ENCODE data around the gene ZNF831. TPM values are rescaled to one million over a fixed set of nuclear protein-coding genes. Genes with fewer than 3 reads are reported as not detected.

The ZNF831 gene
- total and polyA plus RNA-seq, 9 donors: 0.09 to 0.42 (median 0.18) TPM

DNA sequence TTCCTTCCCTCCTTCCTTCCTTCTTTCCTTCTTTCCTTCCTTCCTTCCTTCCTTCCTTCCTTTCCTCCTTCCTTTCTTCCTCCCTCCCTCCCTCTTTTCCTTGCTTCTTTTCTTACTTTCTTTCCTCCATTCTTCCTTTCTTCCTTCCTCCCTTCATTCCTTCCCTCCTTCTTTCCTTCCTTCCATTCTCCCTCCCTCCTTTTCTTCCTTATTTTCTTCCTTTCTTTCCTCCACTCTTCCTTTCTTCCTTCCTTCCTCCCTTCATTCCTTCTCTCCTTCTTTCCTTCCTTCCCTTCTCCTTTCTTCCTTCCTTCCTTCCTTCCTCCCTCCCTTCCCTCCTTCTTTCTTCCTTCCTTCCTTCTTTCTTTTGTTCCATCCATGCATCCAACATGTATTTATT, 101.7 kb downstream of the ZNF831 start:
- no peaks in the 10 kb centered on the region for H3K36me3 ChIP-seq (ENCODE audit: control insufficient read depth, insufficient read depth, low read length)
- no peak overlapping the region for H3K27ac ChIP-seq (ENCODE audit: low read length)
- no peak overlapping the region for H3K4me3 ChIP-seq (ENCODE audit: low read length)
- no peaks in the 10 kb centered on the region for H3K4me1 ChIP-seq (ENCODE audit: control insufficient read depth, insufficient read depth, low read length)
- DNase-seq: no peak
- H3K27me3 ChIP-seq (ENCODE audit: control insufficient read depth, insufficient read depth, low read length): peaks cover 16% of the 10 kb centered on the region
- H3K9me3 ChIP-seq (replicated peaks; ENCODE audit: control insufficient read depth, low read depth, low read length): no peaks in the 10 kb centered on the region

DNA sequence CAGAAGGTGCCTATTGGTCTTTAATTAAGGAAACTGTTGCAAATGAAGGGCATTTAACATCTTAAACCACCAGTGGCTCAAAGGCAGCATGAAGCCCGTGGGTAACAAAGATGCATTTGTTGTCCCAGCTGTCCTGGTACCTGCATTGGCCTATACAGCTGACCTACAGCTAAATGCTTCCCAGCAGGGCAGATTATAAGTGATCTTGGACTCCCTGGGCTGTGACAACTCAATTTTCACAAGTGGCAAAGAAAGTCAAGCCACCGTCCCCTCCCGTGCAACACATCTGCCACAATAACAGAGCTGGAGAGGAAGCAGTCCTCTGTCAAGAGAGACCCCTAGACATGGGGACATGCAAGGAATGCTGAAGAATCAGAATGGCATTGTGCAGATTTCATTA, 105.2 kb downstream of the ZNF831 start:
- 17% methylated on average over 1 of the region's 3 CpGs for WGBS (ENCODE audit: insufficient coverage)
- no peaks in the 10 kb centered on the region for H3K36me3 ChIP-seq (ENCODE audit: control insufficient read depth, insufficient read depth, low read length)

DNA sequence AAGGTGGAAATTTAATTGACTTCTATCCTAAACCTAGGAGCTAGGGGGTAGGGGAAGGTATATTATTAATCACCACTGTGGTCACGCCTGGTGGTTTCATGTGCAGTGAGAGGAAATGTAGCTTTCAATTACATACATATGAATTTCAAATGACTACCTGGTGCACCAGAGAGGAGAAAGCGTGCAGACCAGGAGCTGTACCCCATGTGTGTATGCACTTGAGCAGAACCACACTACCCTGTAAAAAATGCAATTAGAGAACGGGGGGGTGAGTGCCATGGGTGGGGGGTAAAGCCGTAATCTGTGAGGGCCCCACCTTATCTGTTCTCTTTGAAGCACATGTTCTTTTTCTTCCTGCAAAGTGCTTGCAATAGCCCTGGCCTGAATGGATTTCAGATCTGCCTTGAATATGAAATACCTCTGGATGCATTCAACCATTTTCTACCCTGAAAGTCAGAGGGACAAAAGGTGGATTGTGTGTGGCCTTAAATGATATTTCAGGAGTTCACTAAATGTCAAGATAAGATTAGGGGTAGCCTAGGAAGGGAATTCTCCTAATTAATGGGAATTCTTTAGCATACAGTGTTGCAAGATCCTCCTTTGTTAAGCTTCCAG, 105.9 kb downstream of the ZNF831 start:
- no peak for DNase-seq
- no peaks in the 10 kb centered on the region for H3K4me1 ChIP-seq (ENCODE audit: control insufficient read depth, insufficient read depth, low read length)
- H3K9me3 ChIP-seq (replicated peaks; ENCODE audit: control insufficient read depth, low read depth, low read length): no peaks in the 10 kb centered on the region
- WGBS (ENCODE audit: insufficient coverage): no CpG with 5 or more reads among the region's 4 CpGs
- no peaks in the 10 kb centered on the region for H3K36me3 ChIP-seq (ENCODE audit: control insufficient read depth, insufficient read depth, low read length)
- H3K27me3 ChIP-seq (ENCODE audit: control insufficient read depth, insufficient read depth, low read length): peaks cover 16% of the 10 kb centered on the region
- H3K4me3 ChIP-seq (ENCODE audit: low read length): no peak overlapping the region
- H3K27ac ChIP-seq (ENCODE audit: low read length): no peak overlapping the region

More for the DNA sequence above, 105.2 kb downstream of the ZNF831 start:
- no peak overlapping the region for H3K27ac ChIP-seq (ENCODE audit: low read length)
- H3K4me3 ChIP-seq (ENCODE audit: low read length): no peak overlapping the region
- DNase-seq: no peak
- H3K4me1 ChIP-seq (ENCODE audit: control insufficient read depth, insufficient read depth, low read length): no peaks in the 10 kb centered on the region
- peaks cover 15% of the 10 kb centered on the region for H3K27me3 ChIP-seq (ENCODE audit: control insufficient read depth, insufficient read depth, low read length)
- H3K9me3 ChIP-seq (replicated peaks; ENCODE audit: control insufficient read depth, low read depth, low read length): no peaks in the 10 kb centered on the region

DNA sequence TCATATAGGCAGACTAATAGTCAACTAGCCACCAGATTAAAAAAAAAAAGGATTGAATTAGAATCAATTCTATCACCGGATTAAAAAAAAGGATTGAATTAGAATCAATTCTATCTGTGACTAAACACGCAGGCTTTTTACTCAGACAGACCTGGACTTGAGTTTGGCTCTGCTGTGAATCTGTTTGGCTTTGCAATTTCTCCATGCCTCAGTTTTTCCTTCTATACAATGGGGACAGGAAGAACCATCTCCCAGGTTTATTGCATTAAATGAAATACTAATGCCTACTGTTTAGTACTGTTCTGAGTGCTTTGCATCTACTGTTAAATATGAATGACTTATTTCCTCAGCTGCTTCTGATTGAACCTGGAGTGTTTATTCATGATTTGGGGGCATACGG, 106.8 kb downstream of the ZNF831 start:
- Histone ChIP-seq H3K27ac (ENCODE audit: low read length) (no peak overlapping the region), H3K27me3 (ENCODE audit: control insufficient read depth, insufficient read depth, low read length) (peaks cover 13% of the 10 kb centered on the region), H3K4me3 (ENCODE audit: low read length) (no peak overlapping the region), H3K4me1 (ENCODE audit: control insufficient read depth, insufficient read depth, low read length) (no peaks in the 10 kb centered on the region), H3K9me3 (replicated peaks; ENCODE audit: control insufficient read depth, low read depth, low read length) (no peaks in the 10 kb centered on the region), H3K36me3 (ENCODE audit: control insufficient read depth, insufficient read depth, low read length) (no peaks in the 10 kb centered on the region)
- WGBS (ENCODE audit: insufficient coverage): no CpG with 5 or more reads among the region's 3 CpGs
- no peak for DNase-seq

DNA sequence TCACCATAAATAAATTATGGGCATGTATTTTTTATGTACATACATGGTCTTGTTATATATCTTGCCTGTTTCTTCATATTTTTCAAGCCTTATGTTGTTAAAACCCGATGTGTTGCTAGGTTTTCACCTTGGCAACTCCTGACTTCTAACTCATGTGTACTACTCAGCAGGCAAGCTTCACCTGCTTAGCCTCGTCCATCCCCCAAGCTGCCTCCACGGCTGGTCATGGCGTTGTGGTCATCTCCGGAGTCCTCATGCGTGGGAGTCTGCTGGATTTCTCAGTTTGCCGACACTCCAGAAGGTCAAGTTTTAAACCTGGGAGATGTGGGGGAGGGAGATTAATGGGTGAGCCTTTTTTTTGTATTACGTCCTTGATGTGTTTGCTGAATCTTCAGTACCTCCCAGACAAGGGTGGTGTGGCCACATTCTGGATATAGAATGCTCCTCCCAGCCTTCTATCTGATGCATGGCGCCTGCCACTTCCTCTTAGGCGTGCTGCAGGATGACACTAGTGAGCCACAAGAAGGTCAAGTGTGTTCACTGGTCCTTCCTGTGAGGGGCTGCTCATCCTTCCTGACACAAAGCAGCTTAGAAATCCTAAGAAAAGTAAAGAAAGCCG, 110.2 kb downstream of the ZNF831 start:
- H3K36me3 ChIP-seq (ENCODE audit: control insufficient read depth, insufficient read depth, low read length): no peaks in the 10 kb centered on the region
- no peak overlapping the region for H3K27ac ChIP-seq (ENCODE audit: low read length)
- H3K4me3 ChIP-seq (ENCODE audit: low read length): no peak overlapping the region
- peaks cover 9% of the 10 kb centered on the region for H3K27me3 ChIP-seq (ENCODE audit: control insufficient read depth, insufficient read depth, low read length)
- 74% methylated on average over 6 of the region's 11 CpGs for WGBS (ENCODE audit: insufficient coverage)
- no peaks in the 10 kb centered on the region for H3K4me1 ChIP-seq (ENCODE audit: control insufficient read depth, insufficient read depth, low read length)
- H3K9me3 ChIP-seq (replicated peaks; ENCODE audit: control insufficient read depth, low read depth, low read length): no peaks in the 10 kb centered on the region
- DNase-seq: no peak

DNA sequence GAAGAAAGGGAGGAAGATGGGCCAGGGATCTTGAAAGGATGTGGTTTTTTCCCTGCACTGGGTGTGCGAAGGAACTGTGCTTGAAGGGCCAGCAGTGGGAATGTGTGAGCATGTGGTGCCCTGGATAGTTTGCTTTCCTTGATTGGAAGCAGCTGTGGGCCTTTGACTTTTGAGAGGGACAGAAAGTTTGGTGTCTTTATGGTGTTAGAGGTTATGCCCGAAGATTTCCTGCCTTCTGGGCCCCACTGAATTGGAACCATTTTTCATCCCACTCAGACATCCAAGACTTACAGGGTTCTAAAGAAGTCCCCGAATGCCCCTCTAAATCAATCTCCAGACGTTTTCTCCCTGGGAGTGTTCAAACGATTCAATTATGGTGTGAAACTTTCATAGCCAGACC, 113.3 kb downstream of the ZNF831 start:
- no peaks in the 10 kb centered on the region for H3K36me3 ChIP-seq (ENCODE audit: control insufficient read depth, insufficient read depth, low read length)
- no peaks in the 10 kb centered on the region for H3K4me1 ChIP-seq (ENCODE audit: control insufficient read depth, insufficient read depth, low read length)
- no peak for DNase-seq
- no peak overlapping the region for H3K4me3 ChIP-seq (ENCODE audit: low read length)
- H3K27ac ChIP-seq (ENCODE audit: low read length): no peak overlapping the region
- WGBS (ENCODE audit: insufficient coverage): 27% methylated on average over 4 of the region's 5 CpGs
- H3K27me3 ChIP-seq (ENCODE audit: control insufficient read depth, insufficient read depth, low read length): peaks cover 7% of the 10 kb centered on the region
- no peaks in the 10 kb centered on the region for H3K9me3 ChIP-seq (replicated peaks; ENCODE audit: control insufficient read depth, low read depth, low read length)

DNA sequence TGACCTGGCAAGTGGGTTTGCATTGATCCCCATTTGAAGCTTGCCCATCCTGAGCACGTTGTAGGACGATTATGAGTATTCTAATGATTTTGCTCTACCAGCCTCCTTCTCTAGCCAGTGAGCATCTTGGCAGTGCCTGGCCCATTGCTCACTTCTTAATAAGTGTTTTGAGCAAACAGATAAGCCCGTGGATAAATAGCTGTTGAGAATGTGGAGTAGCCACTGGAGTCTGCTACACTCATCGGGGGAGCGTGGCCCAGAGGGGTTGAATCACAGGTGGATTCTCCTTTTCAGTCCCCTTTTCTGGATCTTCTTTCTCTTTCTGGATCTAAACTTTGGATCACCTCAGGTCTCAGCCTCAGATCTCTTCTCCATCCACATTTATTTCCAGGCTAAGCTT, 120.8 kb downstream of the ZNF831 start:
- 100% methylated on average over 2 of the region's 5 CpGs for WGBS (ENCODE audit: insufficient coverage)
- peaks cover 4% of the 10 kb centered on the region for H3K27me3 ChIP-seq (ENCODE audit: control insufficient read depth, insufficient read depth, low read length)

DNA sequence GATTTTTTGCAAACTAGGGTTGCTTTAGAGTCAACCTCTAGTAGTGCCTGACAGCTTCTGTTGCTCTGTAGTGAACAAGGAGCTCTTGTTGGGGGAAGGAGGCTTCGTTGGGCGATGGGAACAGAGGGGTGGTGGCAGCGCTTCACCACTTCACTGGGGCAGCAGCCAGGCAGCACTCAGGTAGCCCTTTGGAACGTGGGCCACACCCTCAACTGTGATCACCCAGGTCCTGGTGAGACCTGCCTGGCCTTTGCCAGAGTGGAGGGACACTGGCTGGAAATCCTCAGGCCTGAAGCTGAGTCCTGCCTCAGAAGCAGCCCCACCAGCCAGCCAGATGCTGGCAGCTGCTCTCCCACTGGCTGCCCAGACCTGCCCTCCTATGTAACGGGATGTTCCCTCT, 126.4 kb downstream of the ZNF831 start:
- Histone ChIP-seq H3K4me1 (ENCODE audit: control insufficient read depth, insufficient read depth, low read length) (no peaks in the 10 kb centered on the region), H3K9me3 (replicated peaks; ENCODE audit: control insufficient read depth, low read depth, low read length) (no peaks in the 10 kb centered on the region), H3K4me3 (ENCODE audit: low read length) (no peak overlapping the region), H3K27ac (ENCODE audit: low read length) (no peak overlapping the region), H3K27me3 (ENCODE audit: control insufficient read depth, insufficient read depth, low read length) (peaks cover 17% of the 10 kb centered on the region), H3K36me3 (ENCODE audit: control insufficient read depth, insufficient read depth, low read length) (no peaks in the 10 kb centered on the region)
- DNase-seq: no peak
- 89% methylated on average over 5 of the region's 5 CpGs for WGBS (ENCODE audit: insufficient coverage)

More for the DNA sequence above, 120.8 kb downstream of the ZNF831 start:
- Histone ChIP-seq H3K4me3 (ENCODE audit: low read length) (no peak overlapping the region), H3K4me1 (ENCODE audit: control insufficient read depth, insufficient read depth, low read length) (no peaks in the 10 kb centered on the region), H3K27ac (ENCODE audit: low read length) (no peak overlapping the region), H3K36me3 (ENCODE audit: control insufficient read depth, insufficient read depth, low read length) (no peaks in the 10 kb centered on the region), H3K9me3 (replicated peaks; ENCODE audit: control insufficient read depth, low read depth, low read length) (no peaks in the 10 kb centered on the region)
- no peak for DNase-seq

DNA sequence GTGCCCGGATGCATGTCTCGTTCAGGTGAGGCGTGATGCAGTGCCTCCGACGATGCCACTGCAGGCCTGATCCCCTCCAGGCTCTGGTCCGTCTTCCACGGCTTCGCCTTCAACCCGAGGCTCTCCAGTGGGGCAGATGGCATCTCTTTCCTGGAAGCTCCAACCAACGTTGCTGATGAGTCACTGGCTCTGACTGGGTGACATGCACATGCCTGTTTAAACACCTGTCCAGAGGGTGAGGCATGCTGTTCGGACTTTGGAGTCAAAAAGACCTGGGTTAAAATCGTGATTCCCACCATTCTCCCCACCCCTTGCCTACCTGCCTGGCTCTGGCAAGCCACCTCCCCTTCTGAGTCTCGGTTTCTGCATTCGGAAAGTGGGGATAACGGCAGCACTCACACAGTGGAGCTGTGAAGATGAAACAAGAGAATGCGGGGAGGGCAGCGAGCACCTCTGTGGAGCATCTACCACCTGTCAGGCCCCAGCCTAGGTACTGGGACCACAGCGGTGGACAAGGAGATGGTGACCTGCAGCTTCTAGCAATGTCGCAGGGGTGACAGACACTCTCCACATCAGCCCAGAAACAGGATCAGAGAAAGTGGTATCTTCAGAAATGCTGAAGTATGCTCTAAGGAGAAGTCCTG, 128.2 kb downstream of the ZNF831 start:
- Histone ChIP-seq H3K36me3 (ENCODE audit: control insufficient read depth, insufficient read depth, low read length) (no peaks in the 10 kb centered on the region), H3K4me3 (ENCODE audit: low read length) (no peak overlapping the region), H3K9me3 (replicated peaks; ENCODE audit: control insufficient read depth, low read depth, low read length) (no peaks in the 10 kb centered on the region), H3K27ac (ENCODE audit: low read length) (no peak overlapping the region), H3K4me1 (ENCODE audit: control insufficient read depth, insufficient read depth, low read length) (no peaks in the 10 kb centered on the region), H3K27me3 (ENCODE audit: control insufficient read depth, insufficient read depth, low read length) (peaks cover 17% of the 10 kb centered on the region)
- 87% methylated on average over 13 of the region's 19 CpGs for whole genome bisulfite sequencing (ENCODE audit: insufficient coverage)
- no peak for DNase-seq

DNA sequence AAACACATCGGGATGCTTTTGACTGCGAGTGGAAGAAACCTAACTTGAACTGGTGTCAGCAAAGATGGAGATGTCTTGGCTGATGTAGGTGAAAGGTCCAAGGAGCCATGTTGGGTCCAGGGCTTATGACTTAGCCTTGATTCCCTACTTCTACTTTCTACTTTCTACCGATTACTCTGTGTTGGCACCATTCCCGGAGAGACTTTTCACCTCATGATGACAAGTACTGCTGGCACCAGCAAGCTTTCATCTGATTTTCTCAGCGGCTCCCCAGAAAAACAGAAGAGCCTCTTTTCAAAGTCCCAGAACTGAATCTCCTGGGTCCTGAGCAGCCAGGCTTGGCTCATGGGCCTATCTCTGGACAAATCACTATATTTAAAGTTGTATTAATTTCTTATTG, 131.9 kb downstream of the ZNF831 start:
- Histone ChIP-seq H3K27ac (ENCODE audit: low read length) (no peak overlapping the region), H3K27me3 (ENCODE audit: control insufficient read depth, insufficient read depth, low read length) (peaks cover 30% of the 10 kb centered on the region)
- 22% methylated on average over 2 of the region's 5 CpGs for WGBS (ENCODE audit: insufficient coverage)

More for the DNA sequence above, 131.9 kb downstream of the ZNF831 start:
- Histone ChIP-seq H3K9me3 (replicated peaks; ENCODE audit: control insufficient read depth, low read depth, low read length) (no peaks in the 10 kb centered on the region), H3K36me3 (ENCODE audit: control insufficient read depth, insufficient read depth, low read length) (no peaks in the 10 kb centered on the region), H3K4me3 (ENCODE audit: low read length) (no peak overlapping the region), H3K4me1 (ENCODE audit: control insufficient read depth, insufficient read depth, low read length) (peaks cover 12% of the 10 kb centered on the region)
- no peak for DNase-seq

Measured in muscle of leg (tissue), 11 donors.